Measurements from ENCODE around the gene METAP1.

DNA sequence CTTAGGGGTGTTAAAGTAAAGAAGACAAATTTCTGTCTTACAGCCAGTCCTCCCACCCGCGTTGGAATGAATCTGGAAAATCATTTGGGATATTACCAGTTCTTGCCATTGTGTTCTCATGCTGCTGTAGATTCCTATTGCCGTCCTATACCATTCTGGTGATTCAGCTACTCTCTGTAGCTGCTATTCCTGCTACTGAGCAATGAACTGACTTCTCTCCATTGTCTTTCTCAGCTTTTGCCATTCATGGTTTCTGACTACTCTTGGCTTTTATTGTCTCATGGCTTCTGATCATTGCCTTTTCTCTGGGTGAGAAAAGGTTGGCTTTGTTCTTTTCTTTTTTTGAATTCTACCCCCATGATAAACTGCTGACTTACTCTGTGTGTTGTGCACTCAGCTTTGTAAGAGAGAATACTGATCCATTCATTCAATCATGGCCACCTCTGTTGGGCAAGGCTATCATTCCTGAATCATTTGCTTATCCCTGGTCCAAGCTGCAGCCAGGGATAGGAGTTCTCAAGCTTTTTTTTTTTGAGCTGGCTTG is 27.7 kb upstream of the METAP1 start:
- TF ChIP-seq, protein P1, sequence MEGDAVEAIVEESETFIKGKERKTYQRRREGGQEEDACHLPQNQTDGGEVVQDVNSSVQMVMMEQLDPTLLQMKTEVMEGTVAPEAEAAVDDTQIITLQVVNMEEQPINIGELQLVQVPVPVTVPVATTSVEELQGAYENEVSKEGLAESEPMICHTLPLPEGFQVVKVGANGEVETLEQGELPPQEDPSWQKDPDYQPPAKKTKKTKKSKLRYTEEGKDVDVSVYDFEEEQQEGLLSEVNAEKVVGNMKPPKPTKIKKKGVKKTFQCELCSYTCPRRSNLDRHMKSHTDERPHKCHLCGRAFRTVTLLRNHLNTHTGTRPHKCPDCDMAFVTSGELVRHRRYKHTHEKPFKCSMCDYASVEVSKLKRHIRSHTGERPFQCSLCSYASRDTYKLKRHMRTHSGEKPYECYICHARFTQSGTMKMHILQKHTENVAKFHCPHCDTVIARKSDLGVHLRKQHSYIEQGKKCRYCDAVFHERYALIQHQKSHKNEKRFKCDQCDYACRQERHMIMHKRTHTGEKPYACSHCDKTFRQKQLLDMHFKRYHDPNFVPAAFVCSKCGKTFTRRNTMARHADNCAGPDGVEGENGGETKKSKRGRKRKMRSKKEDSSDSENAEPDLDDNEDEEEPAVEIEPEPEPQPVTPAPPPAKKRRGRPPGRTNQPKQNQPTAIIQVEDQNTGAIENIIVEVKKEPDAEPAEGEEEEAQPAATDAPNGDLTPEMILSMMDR (IDR thresholded peaks at IDR 0.05) = no peak
- TF ChIP-seq POLR2A (IDR thresholded peaks at IDR 0.05) (no peak), POLR2AphosphoS5 (IDR thresholded peaks at IDR 0.05) (no peak), EP300 (IDR thresholded peaks at IDR 0.05) (no peak)

All from gastroesophageal sphincter (tissue), 3 donors.